ENCODE measurements around the gene EWSR1.

- no peak for TF ChIP-seq CTCF (conservative IDR thresholded peaks at IDR 0.05; ENCODE audit: low read depth in 2 of 2)
- no peak for TF ChIP-seq CREB1 (CRISPR knock-in tag; IDR thresholded peaks at IDR 0.05; ENCODE audit: low read depth)
- no peak for TF ChIP-seq POLR2AphosphoS5 (IDR thresholded peaks at IDR 0.05; ENCODE audit: low read depth)
- TF ChIP-seq EZH2 (IDR thresholded peaks at IDR 0.05; ENCODE audit: low read depth, unreplicated experiment): no peak
- no peak for TF ChIP-seq EZH2phosphoT487 (IDR thresholded peaks at IDR 0.05; ENCODE audit: unreplicated experiment)
- no peak for TF ChIP-seq ZNF331 (CRISPR knock-in tag; IDR thresholded peaks at IDR 0.05; ENCODE audit: low read depth)
- no peak for TF ChIP-seq REST (IDR thresholded peaks at IDR 0.05; ENCODE audit: unreplicated experiment)
These were observed 12.9 kb upstream of the EWSR1 start for GRCh38 chr22:29255064-29255621.

Measured in GM23338 (cell line).